ENCODE measurements around the gene SUMO4.

DNA sequence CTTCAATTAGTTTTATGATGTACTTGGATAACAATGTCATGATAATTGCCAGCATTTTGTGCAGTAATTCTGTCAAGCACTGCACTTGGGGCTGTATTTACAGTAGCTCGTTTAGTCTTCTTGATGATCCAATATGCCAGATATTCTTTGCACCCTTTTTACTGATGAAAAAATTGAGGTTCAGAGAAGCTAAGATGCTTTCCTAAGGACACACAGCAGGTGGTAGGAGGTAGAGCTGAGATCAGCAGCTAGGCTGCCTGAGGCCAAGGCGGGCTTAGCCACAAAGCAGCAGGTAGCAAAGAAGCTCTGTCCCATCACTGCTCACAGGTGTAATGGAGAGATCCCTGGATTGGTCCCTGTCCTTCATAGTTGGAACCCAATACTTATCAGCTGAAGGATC is 33.3 kb downstream of the SUMO4 start:
- no peak for TF ChIP-seq EZH2 (IDR thresholded peaks at IDR 0.05; ENCODE audit: insufficient read depth, low read length)
- TF ChIP-seq, protein P1, sequence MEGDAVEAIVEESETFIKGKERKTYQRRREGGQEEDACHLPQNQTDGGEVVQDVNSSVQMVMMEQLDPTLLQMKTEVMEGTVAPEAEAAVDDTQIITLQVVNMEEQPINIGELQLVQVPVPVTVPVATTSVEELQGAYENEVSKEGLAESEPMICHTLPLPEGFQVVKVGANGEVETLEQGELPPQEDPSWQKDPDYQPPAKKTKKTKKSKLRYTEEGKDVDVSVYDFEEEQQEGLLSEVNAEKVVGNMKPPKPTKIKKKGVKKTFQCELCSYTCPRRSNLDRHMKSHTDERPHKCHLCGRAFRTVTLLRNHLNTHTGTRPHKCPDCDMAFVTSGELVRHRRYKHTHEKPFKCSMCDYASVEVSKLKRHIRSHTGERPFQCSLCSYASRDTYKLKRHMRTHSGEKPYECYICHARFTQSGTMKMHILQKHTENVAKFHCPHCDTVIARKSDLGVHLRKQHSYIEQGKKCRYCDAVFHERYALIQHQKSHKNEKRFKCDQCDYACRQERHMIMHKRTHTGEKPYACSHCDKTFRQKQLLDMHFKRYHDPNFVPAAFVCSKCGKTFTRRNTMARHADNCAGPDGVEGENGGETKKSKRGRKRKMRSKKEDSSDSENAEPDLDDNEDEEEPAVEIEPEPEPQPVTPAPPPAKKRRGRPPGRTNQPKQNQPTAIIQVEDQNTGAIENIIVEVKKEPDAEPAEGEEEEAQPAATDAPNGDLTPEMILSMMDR (IDR thresholded peaks at IDR 0.05; ENCODE audit: insufficient read depth, low read depth, low read length), result no peak

All from astrocyte (in vitro differentiated cells and primary cell).